KMS-11 (cell line): Measurements from ENCODE around the gene C11orf21.

Experiments used
- H2AFZ ChIP-seq: fragments of 200-600 bp; sonication (generic); 2 replicates; pipeline ENCODE4 v1.6.1; 2016; ENCODE audit warnings: antibody characterized with exemption, mixed run types, low read depth
- H3K27ac ChIP-seq: fragments of 200-600 bp; sonication (generic); 2 replicates; pipeline ENCODE4 v1.6.1; 2016; ENCODE audit warnings: mild to moderate bottlenecking, mixed run types
- H3K27me3 ChIP-seq: fragments of 200-600 bp; sonication (generic); 2 replicates; pipeline ENCODE4 v1.6.1; 2017; ENCODE audit warnings: mild to moderate bottlenecking, low read depth, mixed run types, moderate library complexity; ENCODE audit not compliant: insufficient read depth
- H3K36me3 ChIP-seq: fragments of 200-600 bp; sonication (generic); 2 replicates; pipeline ENCODE4 v1.6.1; 2017; ENCODE audit warnings: mild to moderate bottlenecking, mixed run types; ENCODE audit not compliant: insufficient read depth
- H3K4me1 ChIP-seq: fragments of 200-600 bp; sonication (generic); 2 replicates; pipeline ENCODE4 v1.6.1; 2016; ENCODE audit warnings: mild to moderate bottlenecking, low read depth, mixed run types; ENCODE audit not compliant: poor library complexity, severe bottlenecking
- H3K4me2 ChIP-seq: fragments of 200-600 bp; sonication (generic); 2 replicates; pipeline ENCODE4 v1.7.0; 2016; ENCODE audit warnings: mild to moderate bottlenecking, mixed run types
- H3K4me3 ChIP-seq: fragments of 200-600 bp; sonication (generic); IDR thresholded peaks from 2 replicates; pipeline ENCODE4 v1.6.1; 2017; ENCODE audit warnings: low read depth, low read length, mixed read lengths; ENCODE audit not compliant: insufficient read depth
- H3K79me2 ChIP-seq: fragments of 200-600 bp; sonication (generic); 2 replicates; pipeline ENCODE4 v1.6.1; 2016; ENCODE audit warnings: low read depth, mixed run types; ENCODE audit not compliant: insufficient read depth
- H3K9ac ChIP-seq: fragments of 200-600 bp; sonication (generic); 2 replicates; pipeline ENCODE4 v1.6.1; 2016; ENCODE audit warnings: mild to moderate bottlenecking, mixed run types
- H4K20me1 ChIP-seq: fragments of 200-600 bp; sonication (generic); 2 replicates; pipeline ENCODE4 v1.6.1; 2016; ENCODE audit warnings: mild to moderate bottlenecking, mixed run types; ENCODE audit not compliant: insufficient read depth
- TF ChIP-seq, protein P1 (sequence below): fragments of 200-600 bp; sonication (generic); conservative IDR thresholded peaks from 2 replicates; pipeline ENCODE4 v1.6.1; 2017; ENCODE audit warnings: low read depth, mild to moderate bottlenecking, antibody characterized with exemption, low read length, moderate library complexity, mixed read lengths

The C11orf21 gene

GRCh38 chr11:2273311-2273710 is 28.4 kb downstream of the C11orf21 start:
- no peak overlapping the region for H3K4me2 ChIP-seq
- H3K79me2 ChIP-seq = no peaks in the 10 kb centered on the region
- no peaks in the 10 kb centered on the region for H3K36me3 ChIP-seq
- no peak overlapping the region for H3K9ac ChIP-seq
- H2AFZ ChIP-seq = no peak overlapping the region
- no peaks in the 10 kb centered on the region for H4K20me1 ChIP-seq
- H3K4me3 ChIP-seq = no peak overlapping the region
- H3K27ac ChIP-seq = no peak overlapping the region
- peaks cover 59% of the 10 kb centered on the region for H3K27me3 ChIP-seq
- TF ChIP-seq, protein P1, sequence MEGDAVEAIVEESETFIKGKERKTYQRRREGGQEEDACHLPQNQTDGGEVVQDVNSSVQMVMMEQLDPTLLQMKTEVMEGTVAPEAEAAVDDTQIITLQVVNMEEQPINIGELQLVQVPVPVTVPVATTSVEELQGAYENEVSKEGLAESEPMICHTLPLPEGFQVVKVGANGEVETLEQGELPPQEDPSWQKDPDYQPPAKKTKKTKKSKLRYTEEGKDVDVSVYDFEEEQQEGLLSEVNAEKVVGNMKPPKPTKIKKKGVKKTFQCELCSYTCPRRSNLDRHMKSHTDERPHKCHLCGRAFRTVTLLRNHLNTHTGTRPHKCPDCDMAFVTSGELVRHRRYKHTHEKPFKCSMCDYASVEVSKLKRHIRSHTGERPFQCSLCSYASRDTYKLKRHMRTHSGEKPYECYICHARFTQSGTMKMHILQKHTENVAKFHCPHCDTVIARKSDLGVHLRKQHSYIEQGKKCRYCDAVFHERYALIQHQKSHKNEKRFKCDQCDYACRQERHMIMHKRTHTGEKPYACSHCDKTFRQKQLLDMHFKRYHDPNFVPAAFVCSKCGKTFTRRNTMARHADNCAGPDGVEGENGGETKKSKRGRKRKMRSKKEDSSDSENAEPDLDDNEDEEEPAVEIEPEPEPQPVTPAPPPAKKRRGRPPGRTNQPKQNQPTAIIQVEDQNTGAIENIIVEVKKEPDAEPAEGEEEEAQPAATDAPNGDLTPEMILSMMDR = no peak
- H3K4me1 ChIP-seq = no peaks in the 10 kb centered on the region

DNA sequence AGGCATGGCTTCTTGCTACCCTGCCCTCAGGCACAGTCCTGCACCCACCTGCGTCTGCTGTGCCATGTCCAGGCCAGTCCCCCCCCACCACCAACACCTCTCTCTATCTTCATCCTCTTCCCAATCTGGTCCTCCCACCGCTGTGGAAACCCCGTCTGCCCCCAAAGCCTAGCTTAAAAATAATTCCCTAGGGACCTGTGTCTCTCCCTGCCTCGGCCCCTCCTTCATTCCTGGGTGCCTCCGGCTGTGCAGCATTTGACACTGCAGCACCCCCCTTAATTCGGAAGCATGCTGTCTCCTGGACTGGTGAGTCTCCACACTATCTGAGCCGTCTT is 28.8 kb downstream of the C11orf21 start:
- no peaks in the 10 kb centered on the region for H3K79me2 ChIP-seq
- H4K20me1 ChIP-seq = no peaks in the 10 kb centered on the region
- H3K4me2 ChIP-seq = no peak overlapping the region
- H3K4me1 ChIP-seq = no peaks in the 10 kb centered on the region
- H3K27ac ChIP-seq = no peak overlapping the region
- no peak overlapping the region for H3K9ac ChIP-seq
- no peaks in the 10 kb centered on the region for H3K36me3 ChIP-seq
- peaks cover 55% of the 10 kb centered on the region for H3K27me3 ChIP-seq
- no peak overlapping the region for H3K4me3 ChIP-seq
- no peak overlapping the region for H2AFZ ChIP-seq
- TF ChIP-seq, protein P1 = no peak

GRCh38 chr11:2272228-2272945 is 29.3 kb downstream of the C11orf21 start:
- no peaks in the 10 kb centered on the region for H4K20me1 ChIP-seq
- H3K36me3 ChIP-seq = no peaks in the 10 kb centered on the region
- TF ChIP-seq, protein P1 = no peak
- no peak overlapping the region for H3K4me2 ChIP-seq
- no peak overlapping the region for H3K9ac ChIP-seq
- H3K27ac ChIP-seq = no peak overlapping the region
- H3K4me1 ChIP-seq = no peaks in the 10 kb centered on the region
- H3K79me2 ChIP-seq = no peaks in the 10 kb centered on the region
- no peak overlapping the region for H3K4me3 ChIP-seq
- H3K27me3 ChIP-seq = peaks cover 49% of the 10 kb centered on the region
- no peak overlapping the region for H2AFZ ChIP-seq

DNA sequence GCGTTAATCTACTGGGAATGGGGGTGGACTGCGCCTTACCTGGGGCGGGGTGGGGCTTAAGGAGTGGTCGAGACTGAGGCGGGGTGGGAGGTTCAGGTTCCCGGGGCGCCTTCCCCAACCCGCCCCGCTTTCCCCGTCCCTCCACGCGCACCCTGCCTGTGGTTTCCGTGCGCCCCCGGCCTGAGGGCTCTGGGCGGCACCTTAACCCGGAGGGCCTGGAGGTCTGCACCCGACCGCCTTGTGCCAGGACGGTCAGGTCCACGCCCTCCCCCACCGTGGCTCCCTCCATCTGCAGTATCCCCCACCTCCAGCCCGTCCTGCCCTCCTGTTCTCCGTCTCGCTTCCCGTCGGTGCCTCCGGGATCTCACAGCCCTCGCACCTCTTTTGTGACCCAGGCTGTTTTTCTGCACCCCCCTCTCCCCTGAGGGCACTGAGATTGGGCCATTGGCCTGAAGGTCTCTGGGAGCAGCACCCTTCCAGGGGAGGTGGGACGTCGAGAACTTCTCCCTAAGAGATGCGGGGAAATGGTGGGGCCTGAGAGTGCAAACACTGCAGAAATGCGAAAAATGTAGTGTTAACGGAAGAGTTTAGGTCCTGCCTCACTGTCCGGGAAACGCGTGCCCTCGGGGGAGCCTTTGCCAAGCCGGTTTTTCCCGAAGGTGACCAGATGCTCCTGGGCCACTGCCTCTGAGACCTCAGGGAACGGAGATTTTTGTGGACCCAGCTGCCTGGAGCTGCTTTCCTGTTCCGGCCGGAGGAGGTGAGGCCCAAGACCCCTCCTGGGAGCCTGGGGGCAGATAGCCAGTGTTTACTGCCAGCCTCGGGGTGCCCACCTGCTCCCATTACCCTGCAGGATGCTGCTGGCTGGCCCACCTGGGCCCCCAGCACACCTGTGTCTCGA is 30.1 kb downstream of the C11orf21 start:
- Histone ChIP-seq H3K4me1 (no peaks in the 10 kb centered on the region), H2AFZ (no peak overlapping the region), H3K27ac (no peak overlapping the region), H3K4me3 (no peak overlapping the region), H3K36me3 (no peaks in the 10 kb centered on the region), H3K4me2 (no peak overlapping the region), H3K79me2 (no peaks in the 10 kb centered on the region), H3K9ac (no peak overlapping the region), H3K27me3 (peaks cover 41% of the 10 kb centered on the region), H4K20me1 (no peaks in the 10 kb centered on the region)
- TF ChIP-seq, protein P1 = no peak
